Measurements from ENCODE around the gene RAMP1. TPM values are rescaled to one million over a fixed set of nuclear protein-coding genes. Genes with fewer than 3 reads are reported as not detected.
"Not testable (repeated sequence)": the region's sequence is repeated elsewhere in the genome, so short reads cannot be mapped to it uniquely, and the experiment has no call there.

RAMP1 gene
- total RNA-seq, 1 experiment from 2014 or later = 32.4 TPM

GRCh38 chr2:237951354-237951753, 91.9 kb downstream of the RAMP1 start:
- DNase-seq (ENCODE audit: low spot score) = not testable (repeated sequence)

GRCh38 chr2:237951878-237952277, 92.5 kb downstream of the RAMP1 start:
- no peak for DNase-seq (ENCODE audit: low spot score)

GRCh38 chr2:237952851-237953250, 93.4 kb downstream of the RAMP1 start:
- DNase-seq (ENCODE audit: low spot score) = no peak

GRCh38 chr2:237955640-237956401, 96.4 kb downstream of the RAMP1 start:
- DNase-seq (ENCODE audit: low spot score) = no peak

GRCh38 chr2:237956402-237956736, 96.9 kb downstream of the RAMP1 start:
- DNase-seq (ENCODE audit: low spot score) = no peak

GRCh38 chr2:237961637-237962036, 102.2 kb downstream of the RAMP1 start:
- DNase-seq (ENCODE audit: low spot score) = no peak

Other genes with a start within 250 kb of the RAMP1 start
- 62.0 and 73.3 TPM in 2 replicates for gene LRRFIP1, start 232.0 kb upstream of the RAMP1 start, total RNA-seq (2014; rRNA removed; shearing (Covaris generic))
- gene RBM44, start 60.8 kb upstream of the RAMP1 start, total RNA-seq (2014; rRNA removed; shearing (Covaris generic)) = 0.45 TPM in 1 of 2 replicates, not detected in the other
- gene UBE2F, start 107.4 kb downstream of the RAMP1 start, total RNA-seq (2014; rRNA removed; shearing (Covaris generic)) = 74.5 and 116 TPM in 2 replicates
- gene SCLY, start 201.4 kb downstream of the RAMP1 start, total RNA-seq (2014; rRNA removed; shearing (Covaris generic)) = 40.8 and 79.9 TPM in 2 replicates
- 0.29 TPM in 1 of 2 replicates, not detected in the other for gene ESPNL, start 240.7 kb downstream of the RAMP1 start, total RNA-seq (2014; rRNA removed; shearing (Covaris generic))

All from A172 (cell line).